ENCODE data around the gene AP2B1. TPM values are rescaled to one million over a fixed set of nuclear protein-coding genes. Genes with fewer than 3 reads are reported as not detected.

Gene AP2B1
- total RNA-seq, 2 donors from 2014 or later = 255 to 258 TPM

DNA sequence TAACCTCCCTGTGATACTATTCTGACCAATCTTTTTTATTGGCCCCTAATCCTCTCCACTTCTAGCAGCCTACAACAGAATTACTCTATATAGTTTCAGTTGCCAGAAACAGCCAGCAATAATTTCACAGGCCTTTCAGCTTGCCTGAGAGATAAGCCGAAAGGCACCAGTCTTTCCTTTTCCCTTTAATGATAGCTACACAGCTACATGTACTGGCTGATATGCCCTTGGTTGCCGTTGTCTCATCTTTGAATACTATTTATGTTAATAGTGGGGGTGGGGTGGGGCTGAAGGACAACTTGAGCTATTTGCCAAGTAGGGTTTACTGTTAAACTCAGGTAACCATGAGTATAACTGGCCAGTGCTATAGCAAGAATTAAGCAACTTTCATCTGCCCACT is 108.5 kb downstream of the AP2B1 start:
- Mint-ChIP-seq H3K9me3 (no peaks in the 10 kb centered on the region), H3K27ac (no peak overlapping the region), H3K36me3 (ENCODE audit: low read depth) (peaks cover 29% of the 10 kb centered on the region), H3K27me3 (ENCODE audit: insufficient read depth) (no peaks in the 10 kb centered on the region), H3K4me3 (no peak overlapping the region), H3K4me1 (peaks cover 34% of the 10 kb centered on the region)
- peaks cover 6% of the 10 kb centered on the region for H3K4me1 ChIP-seq (ENCODE audit: control insufficient read depth, insufficient read depth, low read length)
- no peak for DNase-seq
- TF ChIP-seq CTCF (conservative IDR thresholded peaks at IDR 0.05) = no peak
- peaks cover 67% of the 10 kb centered on the region for H3K36me3 ChIP-seq (ENCODE audit: control insufficient read depth, insufficient read depth, low read length)
- no peak overlapping the region for H3K4me3 ChIP-seq (ENCODE audit: low read length)
- no peak overlapping the region for H3K9ac ChIP-seq (ENCODE audit: extremely low read depth, low read length, poor library complexity, severe bottlenecking)
- H3K27ac ChIP-seq (ENCODE audit: low read depth, low read length) = no peak overlapping the region
- H3K27me3 ChIP-seq (ENCODE audit: control insufficient read depth, insufficient read depth, low read length, poor library complexity, severe bottlenecking) = no peaks in the 10 kb centered on the region
- no peaks in the 10 kb centered on the region for H3K9me3 ChIP-seq (ENCODE audit: control insufficient read depth, low read length)
- 100% methylated on average over 1 to 2 of the region's 2 CpGs for WGBS, 2 experiments (ENCODE audit: insufficient coverage in 1 of 2, insufficient read length in 1 of 2)

GRCh38 chr17:35698800-35699199 is 111.7 kb downstream of the AP2B1 start:
- H3K9me3 Mint-ChIP-seq = no peaks in the 10 kb centered on the region
- H3K36me3 Mint-ChIP-seq (ENCODE audit: low read depth) = peaks cover 21% of the 10 kb centered on the region
- Histone ChIP-seq H3K4me1 (ENCODE audit: control insufficient read depth, insufficient read depth, low read length) (peaks cover 6% of the 10 kb centered on the region), H3K4me3 (ENCODE audit: low read length) (no peak overlapping the region), H3K9me3 (ENCODE audit: control insufficient read depth, low read length) (no peaks in the 10 kb centered on the region), H3K27ac (ENCODE audit: low read depth, low read length) (no peak overlapping the region), H3K36me3 (ENCODE audit: control insufficient read depth, insufficient read depth, low read length) (peaks cover 53% of the 10 kb centered on the region), H3K9ac (ENCODE audit: extremely low read depth, low read length, poor library complexity, severe bottlenecking) (no peak overlapping the region), H3K27me3 (ENCODE audit: control insufficient read depth, insufficient read depth, low read length, poor library complexity, severe bottlenecking) (no peaks in the 10 kb centered on the region)
- H3K4me3 Mint-ChIP-seq = no peak overlapping the region
- H3K27ac Mint-ChIP-seq = no peak overlapping the region
- TF ChIP-seq CTCF (conservative IDR thresholded peaks at IDR 0.05) = no peak
- DNase-seq = no peak
- no peaks in the 10 kb centered on the region for H3K27me3 Mint-ChIP-seq (ENCODE audit: insufficient read depth)
- peaks cover 34% of the 10 kb centered on the region for H3K4me1 Mint-ChIP-seq
- WGBS, 2 experiments (ENCODE audit: insufficient coverage in 1 of 2, insufficient read length in 1 of 2) = 98 to 100% methylated on average over 2 of the region's 2 CpGs

DNA sequence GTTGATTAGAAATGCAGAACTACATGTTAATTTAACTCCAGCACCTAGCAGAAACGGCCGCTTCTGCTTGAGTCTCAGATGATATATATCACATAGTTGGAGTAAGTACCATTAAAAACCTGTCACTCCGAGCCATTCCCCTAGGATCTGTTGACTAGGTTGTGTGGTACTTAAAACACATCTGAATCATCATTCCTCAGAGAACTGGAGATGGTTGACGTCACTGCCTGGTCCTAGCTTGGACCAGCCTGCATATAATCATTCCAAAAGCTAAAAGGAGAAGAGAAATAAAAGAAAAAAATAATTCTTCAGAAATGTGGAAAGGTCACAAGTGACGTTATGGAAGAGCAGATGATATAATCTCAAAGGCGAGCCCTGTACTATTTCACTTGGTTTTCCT is 113.0 kb downstream of the AP2B1 start:
- Histone ChIP-seq H3K9ac (ENCODE audit: extremely low read depth, low read length, poor library complexity, severe bottlenecking) (no peak overlapping the region), H3K27ac (ENCODE audit: low read depth, low read length) (no peak overlapping the region), H3K27me3 (ENCODE audit: control insufficient read depth, insufficient read depth, low read length, poor library complexity, severe bottlenecking) (no peaks in the 10 kb centered on the region), H3K4me3 (ENCODE audit: low read length) (no peak overlapping the region), H3K9me3 (ENCODE audit: control insufficient read depth, low read length) (no peaks in the 10 kb centered on the region), H3K36me3 (ENCODE audit: control insufficient read depth, insufficient read depth, low read length) (peaks cover 40% of the 10 kb centered on the region), H3K4me1 (ENCODE audit: control insufficient read depth, insufficient read depth, low read length) (peaks cover 3% of the 10 kb centered on the region)
- Mint-ChIP-seq H3K4me1 (peaks cover 32% of the 10 kb centered on the region), H3K27ac (no peak overlapping the region), H3K4me3 (no peak overlapping the region), H3K27me3 (ENCODE audit: insufficient read depth) (no peaks in the 10 kb centered on the region), H3K36me3 (ENCODE audit: low read depth) (peaks cover 15% of the 10 kb centered on the region), H3K9me3 (no peaks in the 10 kb centered on the region)
- TF ChIP-seq CTCF (conservative IDR thresholded peaks at IDR 0.05) = no peak
- 89 to 96% methylated on average over 4 to 6 of the region's 6 CpGs for WGBS, 2 experiments (ENCODE audit: insufficient coverage in 1 of 2, insufficient read length in 1 of 2)
- no peak for DNase-seq
